H9 (cell line): ENCODE measurements around the gene OR6B2. TPM values are rescaled to one million over a fixed set of nuclear protein-coding genes. Genes with fewer than 3 reads are reported as not detected.
A peak's percentile ranks its signal among the peaks of the same experiment; 100 is the strongest.

ENCODE experiments used
- DNase-seq: peaks from one replicate; pipeline ENCODE4 v3.0.0-alpha.2; 2017
- H2AFZ ChIP-seq: one replicate; pipeline ENCODE4 v1.6.1; 2013; ENCODE audit warnings: mild to moderate bottlenecking, low read length, control low read depth, moderate library complexity
- H2AK5ac ChIP-seq: 2 replicates; pipeline ENCODE4 v1.6.1; 2013; ENCODE audit warnings: low read length, control low read depth, mixed read lengths; ENCODE audit not compliant: insufficient read length
- H2BK120ac ChIP-seq: one replicate; pipeline ENCODE4 v1.6.1; 2013; ENCODE audit warnings: low read depth, mild to moderate bottlenecking, low read length, control low read depth, inconsistent platforms; ENCODE audit not compliant: poor library complexity, severe bottlenecking
- H2BK12ac ChIP-seq: 2 replicates; pipeline ENCODE4 v1.6.1; 2013; ENCODE audit warnings: low read length, control low read depth, mixed read lengths, low read depth; ENCODE audit not compliant: insufficient read length
- H2BK15ac ChIP-seq: 2 replicates; pipeline ENCODE4 v1.6.1; 2013; ENCODE audit warnings: low read depth, low read length, control low read depth
- H2BK20ac ChIP-seq: one replicate; pipeline ENCODE4 v1.6.1; 2013; ENCODE audit warnings: low read depth, mild to moderate bottlenecking, low read length, control low read depth, inconsistent platforms; ENCODE audit not compliant: poor library complexity, severe bottlenecking
- H2BK5ac ChIP-seq: 2 replicates; pipeline ENCODE4 v1.6.1; 2013; ENCODE audit warnings: low read length, control low read depth, mixed read lengths; ENCODE audit not compliant: insufficient read length
- H3K14ac ChIP-seq: 2 replicates; pipeline ENCODE4 v1.6.1; 2013; ENCODE audit warnings: low read length, control low read depth; ENCODE audit not compliant: insufficient read depth
- H3K18ac ChIP-seq: 2 replicates; pipeline ENCODE4 v1.6.1; 2013; ENCODE audit warnings: low read depth, mild to moderate bottlenecking, mixed read lengths, low read length, control low read depth; ENCODE audit not compliant: insufficient read length
- H3K23ac ChIP-seq: 2 replicates; pipeline ENCODE4 v1.6.1; 2013; ENCODE audit warnings: low read length, control low read depth, mixed read lengths, low read depth; ENCODE audit not compliant: insufficient read length
- H3K23me2 ChIP-seq: 2 replicates; pipeline ENCODE4 v1.6.1; 2013; ENCODE audit warnings: low read depth, mild to moderate bottlenecking, mixed read lengths, low read length, control low read depth; ENCODE audit not compliant: insufficient read length, poor library complexity, severe bottlenecking
- H3K27ac ChIP-seq: 2 replicates; pipeline ENCODE4 v1.5.1; 2013; ENCODE audit warnings: low read length, control low read depth, mixed read lengths, low read depth; ENCODE audit not compliant: insufficient read length
- H3K27me3 ChIP-seq: 2 replicates; pipeline ENCODE4 v1.6.1; 2013; ENCODE audit warnings: low read length, control low read depth, inconsistent platforms; ENCODE audit not compliant: insufficient read depth
- H3K4ac ChIP-seq: 2 replicates; pipeline ENCODE4 v1.6.1; 2013; ENCODE audit warnings: low read depth, mild to moderate bottlenecking, control low read depth, inconsistent platforms, low read length, moderate library complexity
- H3K4me1 ChIP-seq: 2 replicates; pipeline ENCODE4 v1.6.1; 2013; ENCODE audit warnings: low read length, control low read depth, inconsistent platforms; ENCODE audit not compliant: insufficient read depth
- H3K4me2 ChIP-seq: 2 replicates; pipeline ENCODE4 v1.6.1; 2013; ENCODE audit warnings: low read length, control low read depth, mixed read lengths; ENCODE audit not compliant: insufficient read length, insufficient read depth
- H3K56ac ChIP-seq: 2 replicates; pipeline ENCODE4 v1.6.1; 2013; ENCODE audit warnings: low read depth, mild to moderate bottlenecking, mixed read lengths, low read length, control low read depth; ENCODE audit not compliant: insufficient read length
- H3K79me1 ChIP-seq: 2 replicates; pipeline ENCODE4 v1.6.1; 2013; ENCODE audit warnings: low read depth, mild to moderate bottlenecking, moderate library complexity, low read length, control low read depth, inconsistent platforms; ENCODE audit not compliant: insufficient read depth, poor library complexity, severe bottlenecking
- H3K79me2 ChIP-seq: 2 replicates; pipeline ENCODE4 v1.6.1; 2013; ENCODE audit warnings: low read length, control low read depth, inconsistent platforms; ENCODE audit not compliant: insufficient read depth
- H3K9ac ChIP-seq: 2 replicates; pipeline ENCODE4 v1.6.1; 2013; ENCODE audit warnings: low read length, control low read depth, mixed read lengths; ENCODE audit not compliant: insufficient read length; ENCODE audit errors: extremely low read depth
- H3K9me3 ChIP-seq: one replicate; pipeline ENCODE4 v1.6.1; 2013; ENCODE audit warnings: low read depth, low read length, inconsistent platforms; ENCODE audit not compliant: control insufficient read depth
- H3T11ph ChIP-seq: one replicate; pipeline ENCODE4 v1.6.1; 2013; ENCODE audit warnings: mild to moderate bottlenecking, low read length, control low read depth, inconsistent platforms
- H4K20me1 ChIP-seq: one replicate; pipeline ENCODE4 v1.6.1; 2013; ENCODE audit not compliant: control insufficient read depth, insufficient read length, insufficient read depth
- H4K5ac ChIP-seq: 2 replicates; pipeline ENCODE4 v1.6.1; 2013; ENCODE audit warnings: low read depth, mild to moderate bottlenecking, mixed read lengths, low read length, control low read depth; ENCODE audit not compliant: insufficient read length
- H4K8ac ChIP-seq: replicated peaks from 2 replicates; pipeline ENCODE4 v1.6.1; 2013; ENCODE audit warnings: low read length, control low read depth, mixed read lengths, low read depth; ENCODE audit not compliant: insufficient read length
- H4K91ac ChIP-seq: 2 replicates; pipeline ENCODE4 v1.6.1; 2013; ENCODE audit warnings: low read depth, mild to moderate bottlenecking, moderate library complexity, mixed read lengths, low read length, control low read depth; ENCODE audit not compliant: insufficient read length
- H3K27ac Mint-ChIP-seq, 3 experiments: 2 replicates in 2 of 3; 3 replicates in 1 of 3; pipeline ENCODE4 v1.8.0; 2020 to 2021; ENCODE audit warnings: mixed read lengths in 3 of 3, mild to moderate bottlenecking in 1 of 3, moderate library complexity in 1 of 3
- H3K27me3 Mint-ChIP-seq: 2 replicates; pipeline ENCODE4 v1.8.0; 2021; ENCODE audit warnings: low read depth, mild to moderate bottlenecking, moderate library complexity, mixed read lengths
- H3K36me3 Mint-ChIP-seq, 3 experiments: 2 replicates in 2 of 3; 3 replicates in 1 of 3; pipeline ENCODE4 v1.8.0; 2020 to 2021; ENCODE audit warnings: low read depth in 3 of 3, mixed read lengths in 3 of 3; ENCODE audit not compliant: insufficient read depth in 1 of 3
- H3K4me1 Mint-ChIP-seq, 2 experiments: 2 replicates each; pipeline ENCODE4 v1.8.0; 2020; ENCODE audit warnings: mixed read lengths in 2 of 2
- H3K4me3 Mint-ChIP-seq, 2 experiments: 2 replicates in 1 of 2; 3 replicates in 1 of 2; pipeline ENCODE4 v1.8.0; 2020 to 2021; ENCODE audit warnings: mild to moderate bottlenecking in 2 of 2, mixed read lengths in 2 of 2, moderate library complexity in 1 of 2
- H3K9me3 Mint-ChIP-seq, 2 experiments: 2 replicates in 1 of 2; 3 replicates in 1 of 2; pipeline ENCODE4 v1.8.0; 2020; ENCODE audit warnings: mild to moderate bottlenecking in 2 of 2, mixed read lengths in 2 of 2, moderate library complexity in 1 of 2
- CTCF ChIP-seq: fragments of 200-600 bp; sonication (generic); conservative IDR thresholded peaks from 3 replicates; pipeline ENCODE4 v1.8.0; 2021; ENCODE audit warnings: antibody characterized with exemption, mild to moderate bottlenecking
- WGBS: extraction: QIAGEN DNeasy Blood & Tissue Kit; methylation state at CpG from one replicate; pipeline ENCODE4 v1.1.7; 2013; ENCODE audit warnings: missing lambda C conversion rate, low lambda C conversion rate, mixed read lengths; ENCODE audit not compliant: insufficient read length; ENCODE audit errors: extremely low coverage; 5-methylcytosine and 5-hydroxymethylcytosine counted together
- total RNA-seq: library from RNA; stranded (reverse); gene quantifications from 2 replicates; pipeline ENCODE4 v1.2.1, GENCODE V29; 2021

OR6B2 gene
- total RNA-seq, 1 experiment from 2014 or later: not detected

GRCh38 chr2:240053173-240054155 is 23.2 kb upstream of the OR6B2 start, which contains the start of gene OR6B3:
OR6B3 (minus strand) TSS chr2:240053521.
- Histone ChIP-seq H2BK15ac (no peak within 1 kb of the TSS), H3K23ac (no peak within 1 kb of the TSS), H3K79me2 (no peaks in the 10 kb centered on the region), H3T11ph (no peak within 1 kb of the TSS), H3K18ac (no peak within 1 kb of the TSS), H4K20me1 (no peaks in the 10 kb centered on the region), H4K91ac (no peak within 1 kb of the TSS), H3K4me2 (no peak within 1 kb of the TSS), H2AFZ (no peak within 1 kb of the TSS), H2BK120ac (no peak within 1 kb of the TSS), H2BK12ac (no peak within 1 kb of the TSS), H3K9me3 (no peaks in the 10 kb centered on the region), H3K56ac (no peak within 1 kb of the TSS), H2AK5ac (no peak within 1 kb of the TSS), H4K8ac (peak within 1 kb of the TSS; percentile 32), H3K27me3 (peaks cover 2% of the 10 kb centered on the region; the same call in 1 of the 2 replicates), H3K4ac (no peak within 1 kb of the TSS), H3K79me1 (no peaks in the 10 kb centered on the region), H2BK20ac (no peak within 1 kb of the TSS), H3K23me2 (no peaks in the 10 kb centered on the region), H4K5ac (no peak within 1 kb of the TSS), H3K9ac (no peak within 1 kb of the TSS), H3K14ac (no peak within 1 kb of the TSS), H2BK5ac (no peak within 1 kb of the TSS), H3K4me1 (no peaks in the 10 kb centered on the region), H3K27ac (no peak within 1 kb of the TSS)
- H3K27me3 Mint-ChIP-seq: peaks cover 55% of the 10 kb centered on the region
- DNase-seq: no peak
- peak within 1 kb of the TSS in 1 of 3 experiments; percentile 4; a peak in 1 of 7 replicates for H3K27ac Mint-ChIP-seq
- H3K4me3 Mint-ChIP-seq: no peak within 1 kb of the TSS
- H3K36me3 Mint-ChIP-seq: no peaks in the 10 kb centered on the region
- no peaks in the 10 kb centered on the region for H3K9me3 Mint-ChIP-seq
- no peak for TF ChIP-seq CTCF
- peaks cover 0 to 3% of the 10 kb centered on the region in 2 experiments; a peak in 2 of 4 replicates for H3K4me1 Mint-ChIP-seq
- WGBS: no CpG with 5 or more reads among the region's 28 CpGs
